Keratinocyte (primary cell): ENCODE measurements around the gene SCAPER. TPM values are rescaled to one million over a fixed set of nuclear protein-coding genes. Genes with fewer than 3 reads are reported as not detected.
"Not testable (repeated sequence)": the region's sequence is repeated elsewhere in the genome, so short reads cannot be mapped to it uniquely, and the experiment has no call there.

Source experiments
- DNase-seq: peaks from one replicate; pipeline ENCODE4 v3.0.0-alpha.2; 2011; ENCODE audit warnings: low read depth, missing footprints, low spot score
- FAIRE-seq: peaks from 2 replicates; lab custom pipeline; 2011; peaks lifted over from hg19 to GRCh38; lab: Jason Lieb, UNC
- H2AFZ ChIP-seq: 2 replicates; pipeline ENCODE4 v1.6.0; 2012; ENCODE audit warnings: low read length, control low read depth, inconsistent platforms; ENCODE audit not compliant: control insufficient read depth
- H3K27ac ChIP-seq: 2 replicates; pipeline ENCODE4 v1.5.1; 2011; ENCODE audit warnings: low read length; ENCODE audit not compliant: control insufficient read depth, insufficient read depth
- H3K27me3 ChIP-seq: 3 replicates; pipeline ENCODE4 v1.6.0; 2011; ENCODE audit warnings: low read length; ENCODE audit not compliant: control insufficient read depth, insufficient read depth; ENCODE audit errors: extremely low read depth
- H3K36me3 ChIP-seq, 2 experiments: 2 replicates in 1 of 2; 3 replicates in 1 of 2; pipeline ENCODE4 v1.5.1; 2011; ENCODE audit warnings: low read length in 2 of 2, mild to moderate bottlenecking in 1 of 2; ENCODE audit not compliant: control insufficient read depth in 2 of 2, insufficient read depth in 2 of 2; ENCODE audit errors: extremely low read depth in 1 of 2
- H3K4me1 ChIP-seq: 3 replicates; pipeline ENCODE4 v1.5.1; 2011; ENCODE audit warnings: low read length; ENCODE audit not compliant: control insufficient read depth, insufficient read depth; ENCODE audit errors: extremely low read depth
- H3K4me2 ChIP-seq: 3 replicates; pipeline ENCODE4 v1.6.0; 2011; ENCODE audit warnings: low read depth, low read length; ENCODE audit not compliant: control insufficient read depth, insufficient read depth; ENCODE audit errors: extremely low read depth
- H3K4me3 ChIP-seq, 3 experiments: fragments of 200-600 bp in 1 of 3; sonication (generic) in 1 of 3; 2 replicates in 2 of 3; 3 replicates in 1 of 3; pipeline ENCODE4 v1.5.1; 2011 to 2016; ENCODE audit warnings: low read length in 3 of 3, mild to moderate bottlenecking in 3 of 3, control low read depth in 2 of 3, inconsistent platforms in 1 of 3, low read depth in 1 of 3, mixed read lengths in 1 of 3, mixed run types in 1 of 3, moderate library complexity in 1 of 3; ENCODE audit not compliant: control insufficient read depth in 2 of 3, insufficient read depth in 2 of 3; ENCODE audit errors: extremely low read depth in 1 of 3
- H3K79me2 ChIP-seq: 2 replicates; pipeline ENCODE4 v1.6.0; 2012; ENCODE audit warnings: low read length; ENCODE audit not compliant: control insufficient read depth, insufficient read depth
- H3K9ac ChIP-seq: 3 replicates; pipeline ENCODE4 v1.6.0; 2011; ENCODE audit warnings: low read length; ENCODE audit not compliant: control insufficient read depth, insufficient read depth; ENCODE audit errors: extremely low read depth
- H3K9me1 ChIP-seq: 3 replicates; pipeline ENCODE4 v1.6.0; 2011; ENCODE audit warnings: low read length; ENCODE audit not compliant: control insufficient read depth, insufficient read depth; ENCODE audit errors: extremely low read depth
- H3K9me3 ChIP-seq: 2 replicates; pipeline ENCODE4 v1.5.1; 2012; ENCODE audit warnings: low read depth, low read length; ENCODE audit not compliant: control insufficient read depth
- H4K20me1 ChIP-seq: 3 replicates; pipeline ENCODE4 v1.6.0; 2011; ENCODE audit warnings: low read length; ENCODE audit not compliant: control insufficient read depth, insufficient read depth; ENCODE audit errors: extremely low read depth
- CTCF ChIP-seq, 3 experiments: IDR thresholded peaks in 1 of 3; conservative IDR thresholded peaks in 1 of 3; optimal IDR thresholded peaks in 1 of 3; 2 replicates in 2 of 3; 3 replicates in 1 of 3; pipeline versions ENCODE3 to v1.5.1; 2011; ENCODE audit warnings: low read length in 3 of 3, mild to moderate bottlenecking in 3 of 3, moderate library complexity in 2 of 3, control low read depth in 1 of 3, inconsistent platforms in 1 of 3; ENCODE audit not compliant: insufficient read depth in 2 of 3; ENCODE audit errors: extremely low read depth in 1 of 3
- EZH2 ChIP-seq: IDR thresholded peaks from one replicate; pipeline ENCODE4 v1.6.1; 2012; ENCODE audit warnings: inconsistent platforms, mild to moderate bottlenecking, low read length, moderate library complexity
- dilution Hi-C: fragments of 300-500 bp; cut with MboI; formaldehyde crosslinking; loops from one replicate; pipeline ENCODE4 v1.7.0; 2020; ENCODE audit warnings: low sequenced_read_pairs; ENCODE audit not compliant: extremely low pct_ligation_motif_present
- polyA plus RNA-seq, 5 experiments: library from polyadenylated mRNA; depleted of rRNA in 3 of 5; stranded (reverse) in 3 of 5; stranded (forward) in 1 of 5; unstranded in 1 of 5; fragments of >200 nt; gene quantifications; 1 replicate in 1 of 5; 2 replicates in 3 of 5; 3 replicates in 1 of 5; pipeline versions ENCODE4 v1.2.1 to v1.2.3, GENCODE V29; 2011 to 2012; ENCODE audit warnings: missing spikeins in 2 of 5, low read depth in 1 of 5, low replicate concordance in 1 of 5

SCAPER gene
- polyA plus RNA-seq, 1 donor (not counting 4 experiments of a cell fraction or from before 2014, with no cell fraction given): 5.2 TPM

GRCh38 chr15:76732321-76732720 lies 172.8 kb downstream of the SCAPER start:
- H3K9me3 ChIP-seq, H3K4me2 ChIP-seq, H2AFZ ChIP-seq, FAIRE-seq, DNase-seq, H3K27me3 ChIP-seq, H3K9me1 ChIP-seq, H3K4me1 ChIP-seq, H3K36me3 ChIP-seq, H3K27ac ChIP-seq, dilution Hi-C loops, H3K4me3 ChIP-seq, H3K9ac ChIP-seq, H3K79me2 ChIP-seq, H4K20me1 ChIP-seq: not testable (repeated sequence)
- TF ChIP-seq CTCF (optimal IDR thresholded peaks at IDR 0.05 in 1 of 3, IDR thresholded peaks at IDR 0.05 in 1 of 3, conservative IDR thresholded peaks at IDR 0.05 in 1 of 3; ENCODE audit: extremely low read depth in 1 of 3, insufficient read depth in 2 of 3, low read length in 3 of 3): peak in 1 of 3 experiments; percentile 21

- no peak for TF ChIP-seq EZH2
- TF ChIP-seq CTCF (optimal IDR thresholded peaks at IDR 0.05 in 1 of 3, IDR thresholded peaks at IDR 0.05 in 1 of 3, conservative IDR thresholded peaks at IDR 0.05 in 1 of 3; ENCODE audit: extremely low read depth in 1 of 3, insufficient read depth in 2 of 3, low read length in 3 of 3): no peak
- no peaks in the 10 kb centered on the region for H3K27me3 ChIP-seq
- H3K9me3 ChIP-seq: no peaks in the 10 kb centered on the region
- H3K27ac ChIP-seq: no peak overlapping the region
- H3K9ac ChIP-seq: no peak overlapping the region
- no peak for FAIRE-seq
- DNase-seq: no peak
- H3K4me3 ChIP-seq: no peak overlapping the region
- H3K4me1 ChIP-seq: no peaks in the 10 kb centered on the region
- H3K79me2 ChIP-seq: no peaks in the 10 kb centered on the region
- no peaks in the 10 kb centered on the region for H4K20me1 ChIP-seq
- H2AFZ ChIP-seq: no peak overlapping the region
- H3K36me3 ChIP-seq: no peaks in the 10 kb centered on the region
- dilution Hi-C loops: no loop called here
- no peak overlapping the region for H3K4me2 ChIP-seq
- no peaks in the 10 kb centered on the region for H3K9me1 ChIP-seq
Measured at GRCh38 chr15:76730262-76730661, 174.9 kb downstream of the SCAPER start.
